Measurements from ENCODE around the gene CYP4A22.
"Not testable (repeated sequence)": the region's sequence is repeated elsewhere in the genome, so short reads cannot be mapped to it uniquely, and the experiment has no call there.

The CYP4A22 gene

GRCh38 chr1:47149162-47149561 is 11.9 kb downstream of the CYP4A22 start:
- FAIRE-seq; DNase-seq (ENCODE audit: low spot score): not testable (repeated sequence)

DNA sequence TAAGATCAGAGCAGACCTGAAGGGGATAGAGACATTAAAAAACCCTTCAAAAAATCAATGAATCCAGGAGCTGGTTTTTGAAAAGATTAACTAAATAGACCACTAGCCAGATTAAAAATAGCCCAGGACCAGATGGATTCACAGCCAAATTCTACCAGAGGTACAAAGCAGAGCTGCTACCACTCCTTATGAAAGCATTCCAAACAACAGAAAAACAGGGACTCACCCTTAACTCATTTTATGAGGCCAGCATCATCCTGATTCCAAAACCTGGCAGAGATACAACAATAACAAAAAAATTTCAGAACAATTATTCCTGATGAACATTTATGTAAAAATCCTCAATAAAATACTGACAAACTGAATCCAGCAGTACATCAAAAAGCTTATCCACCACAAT is 19.2 kb downstream of the CYP4A22 start:
- not testable (repeated sequence) for DNase-seq (ENCODE audit: low spot score); FAIRE-seq

DNA sequence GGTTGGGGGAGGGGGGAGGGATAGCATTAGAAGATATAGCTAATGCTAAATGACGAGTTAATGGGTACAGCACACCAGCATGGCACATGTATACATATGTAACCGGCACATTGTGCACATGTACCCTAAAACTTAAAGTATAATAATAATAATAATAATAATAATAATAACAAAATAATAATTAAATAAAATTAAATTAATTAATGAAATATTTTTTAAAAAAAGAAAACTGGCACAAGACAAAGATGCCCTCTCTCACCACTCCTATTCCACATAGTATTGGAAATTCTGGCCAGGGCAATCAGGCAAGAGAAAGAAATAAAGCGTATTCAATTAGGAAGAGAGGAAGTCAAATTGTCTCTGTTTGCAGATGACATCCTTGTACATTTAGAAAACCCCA is 20.7 kb downstream of the CYP4A22 start:
- not testable (repeated sequence) for FAIRE-seq; DNase-seq (ENCODE audit: low spot score)

- no peak for DNase-seq (ENCODE audit: low spot score)
- no peak for FAIRE-seq
Measured at GRCh38 chr1:47160716-47161115, 23.5 kb downstream of the CYP4A22 start.

- DNase-seq (ENCODE audit: low spot score) (no peak), FAIRE-seq (no peak)
Measured at GRCh38 chr1:47161298-47162040, 24.2 kb downstream of the CYP4A22 start.

DNA sequence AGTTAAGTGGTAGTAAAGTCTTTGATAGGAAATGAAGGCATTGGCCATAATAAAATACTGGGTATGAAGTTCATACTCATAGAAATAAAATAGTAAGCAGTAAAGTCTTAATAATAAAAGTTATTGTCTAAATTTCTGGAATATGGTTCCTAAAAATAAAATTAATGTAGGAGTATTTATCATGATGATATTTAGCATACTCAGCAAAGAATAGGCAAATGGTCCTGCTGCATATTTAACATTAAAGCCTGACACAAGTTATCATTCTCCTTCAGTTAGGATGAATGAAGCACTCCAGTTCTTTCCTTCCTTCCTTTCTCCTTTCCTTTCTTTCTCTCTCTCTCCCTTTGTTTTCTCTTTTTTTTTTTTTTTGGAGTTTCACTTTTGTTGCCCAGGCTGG is 27.3 kb downstream of the CYP4A22 start:
- DNase-seq (ENCODE audit: low spot score) (no peak), FAIRE-seq (no peak)

DNA sequence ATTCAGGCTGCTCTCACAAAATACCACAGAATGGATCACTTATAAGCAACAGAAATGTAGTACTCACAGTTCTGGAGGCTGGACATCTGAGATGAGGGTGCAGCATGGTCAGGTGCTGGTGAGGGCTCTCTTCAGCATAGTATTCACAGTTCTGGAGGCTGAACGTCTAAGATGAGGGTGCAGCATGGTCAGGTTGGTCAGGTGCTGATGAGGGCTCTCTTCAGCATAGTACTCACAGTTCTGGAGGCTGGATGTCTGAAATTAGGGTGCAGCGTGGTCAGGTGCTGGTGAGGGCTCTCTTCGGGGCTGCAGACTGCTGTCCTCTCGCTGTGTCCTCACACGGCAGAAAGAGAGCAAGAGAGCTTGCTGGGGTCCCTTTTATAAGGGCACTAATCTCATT is 35.5 kb downstream of the CYP4A22 start:
- FAIRE-seq = no peak
- no peak for DNase-seq (ENCODE audit: low spot score)

GRCh38 chr1:47174656-47175020 is 37.4 kb downstream of the CYP4A22 start:
- DNase-seq (ENCODE audit: low spot score) (no peak), FAIRE-seq (no peak)

GRCh38 chr1:47175227-47175934 is 38.1 kb downstream of the CYP4A22 start:
- FAIRE-seq = no peak
- peak; percentile 52 for DNase-seq (ENCODE audit: low spot score)

DNA sequence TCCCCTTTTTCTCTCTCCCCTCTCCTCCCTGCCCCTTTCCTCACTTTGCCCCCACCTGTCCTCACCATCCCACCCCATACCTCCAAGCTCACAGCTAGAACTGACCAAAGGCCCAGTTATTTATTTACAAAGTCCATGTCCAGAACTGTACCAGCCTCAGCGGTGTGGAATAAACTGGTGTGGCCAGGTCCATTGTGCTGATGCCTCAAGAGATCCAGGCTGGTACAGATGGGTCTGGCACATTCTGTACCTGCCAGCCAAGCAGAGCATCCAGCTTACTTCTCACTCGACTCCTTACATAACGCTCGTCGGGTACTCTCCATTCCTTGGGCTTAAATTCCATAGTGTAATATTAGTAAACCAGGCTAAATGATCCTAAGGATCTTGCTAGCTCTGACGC is 40.8 kb downstream of the CYP4A22 start:
- FAIRE-seq (no peak), DNase-seq (ENCODE audit: low spot score) (no peak)

DNA sequence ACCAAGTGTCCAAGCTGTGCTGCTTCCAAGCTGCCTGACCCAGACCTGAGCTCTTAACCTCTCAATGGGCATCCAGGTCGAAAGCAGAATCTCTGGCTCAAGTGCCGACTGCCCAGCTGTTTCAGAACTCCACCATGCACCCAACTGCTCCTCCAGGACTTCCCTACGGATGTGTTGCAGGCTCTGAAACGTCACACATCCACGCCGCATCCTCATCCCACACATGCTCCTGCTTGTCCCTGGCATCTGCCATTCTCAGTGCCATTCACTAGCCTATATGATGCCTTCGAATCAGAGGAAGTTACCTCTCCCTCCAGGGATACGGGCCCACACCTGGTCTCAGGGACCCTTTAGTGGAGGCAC is 41.4 kb downstream of the CYP4A22 start:
- no peak for FAIRE-seq

DNA sequence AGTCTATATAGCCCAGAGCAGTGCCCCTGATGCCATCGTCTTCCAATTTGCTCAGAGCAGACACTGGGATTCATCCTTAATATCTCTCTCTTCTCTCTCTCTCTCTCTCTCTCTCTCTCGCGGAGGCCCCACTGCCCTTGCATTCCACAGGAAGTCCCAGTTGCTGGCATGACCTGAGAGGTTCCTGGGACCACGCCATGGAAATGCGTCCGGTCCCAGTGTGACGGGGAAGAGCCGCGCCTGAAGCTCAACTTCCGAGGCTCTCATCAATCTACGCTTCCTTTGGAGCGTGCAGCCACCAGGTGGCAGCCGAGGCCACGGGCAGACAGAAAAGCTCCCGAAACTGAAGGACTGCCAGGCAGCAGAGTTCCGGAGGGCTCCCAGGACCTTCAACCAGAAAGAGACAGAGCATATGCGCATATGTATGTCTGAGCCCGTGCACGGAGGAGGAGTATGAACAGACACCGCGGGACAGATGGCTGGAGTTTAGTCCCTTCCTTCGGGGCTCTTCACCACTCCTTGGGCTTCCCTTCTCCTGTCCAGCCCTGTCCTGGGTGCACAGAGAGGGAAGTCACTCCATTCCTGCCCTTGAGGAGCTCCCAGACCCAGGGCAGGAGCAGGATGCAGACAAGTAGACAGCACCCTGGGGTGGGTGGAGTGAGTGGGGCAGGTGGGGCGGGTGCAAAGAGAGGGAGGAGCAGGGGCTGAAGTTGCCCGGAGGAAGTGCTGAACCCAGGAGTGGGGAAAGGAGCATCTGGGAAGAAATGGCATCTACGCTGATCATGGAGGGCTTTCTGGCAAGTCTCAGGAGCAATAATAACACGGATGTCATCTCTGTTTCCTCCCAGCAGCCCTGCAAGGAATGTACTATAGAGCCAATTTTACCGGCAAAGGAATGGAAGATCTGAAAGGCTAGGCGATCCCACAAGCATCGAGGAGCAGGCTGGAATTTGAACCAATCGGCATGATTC is 42.1 kb downstream of the CYP4A22 start:
- FAIRE-seq = peak; percentile 73

More for the DNA sequence above, 41.4 kb downstream of the CYP4A22 start:
- DNase-seq (ENCODE audit: low spot score) = no peak

DNA sequence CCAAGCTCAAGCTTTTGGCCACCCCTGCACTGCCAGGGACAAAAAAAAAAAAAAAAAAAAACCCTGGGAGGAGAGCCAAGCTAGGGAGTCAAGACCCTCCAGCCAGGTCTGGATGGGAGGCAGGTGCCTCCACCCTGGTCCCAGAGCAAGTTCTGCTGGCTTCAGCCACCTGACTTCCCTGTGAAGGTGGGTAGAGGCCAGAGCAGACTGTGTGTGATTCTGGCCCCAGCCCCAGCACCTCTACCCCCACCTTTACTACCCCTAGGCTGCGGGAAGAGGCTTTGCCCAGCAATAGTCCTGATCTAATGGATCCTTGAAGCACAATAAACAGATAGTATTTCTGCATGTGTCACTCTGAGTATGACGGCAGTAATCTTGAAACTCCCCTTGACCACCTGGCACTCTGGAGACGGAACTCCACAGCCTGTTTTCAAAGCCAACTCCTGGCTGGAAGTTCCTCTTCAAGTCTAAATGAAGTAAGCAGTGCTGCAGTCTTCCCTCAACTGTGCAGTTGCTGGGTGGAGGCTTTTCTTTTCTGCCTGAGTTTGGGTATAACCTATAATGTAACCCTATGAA is 42.8 kb downstream of the CYP4A22 start:
- DNase-seq (ENCODE audit: low spot score) (no peak), FAIRE-seq (no peak)

More for the DNA sequence above, 42.1 kb downstream of the CYP4A22 start:
- peak; percentile 92 for DNase-seq (ENCODE audit: low spot score)

GRCh38 chr1:47180603-47181094 is 43.4 kb downstream of the CYP4A22 start:
- FAIRE-seq (no peak), DNase-seq (ENCODE audit: low spot score) (peak; percentile 50)

GRCh38 chr1:47181095-47181954 is 44.1 kb downstream of the CYP4A22 start:
- FAIRE-seq (no peak), DNase-seq (ENCODE audit: low spot score) (no peak)

GRCh38 chr1:47181955-47182675 is 44.9 kb downstream of the CYP4A22 start:
- DNase-seq (ENCODE audit: low spot score) = peak; percentile 96
- FAIRE-seq = peak; percentile 98

DNA sequence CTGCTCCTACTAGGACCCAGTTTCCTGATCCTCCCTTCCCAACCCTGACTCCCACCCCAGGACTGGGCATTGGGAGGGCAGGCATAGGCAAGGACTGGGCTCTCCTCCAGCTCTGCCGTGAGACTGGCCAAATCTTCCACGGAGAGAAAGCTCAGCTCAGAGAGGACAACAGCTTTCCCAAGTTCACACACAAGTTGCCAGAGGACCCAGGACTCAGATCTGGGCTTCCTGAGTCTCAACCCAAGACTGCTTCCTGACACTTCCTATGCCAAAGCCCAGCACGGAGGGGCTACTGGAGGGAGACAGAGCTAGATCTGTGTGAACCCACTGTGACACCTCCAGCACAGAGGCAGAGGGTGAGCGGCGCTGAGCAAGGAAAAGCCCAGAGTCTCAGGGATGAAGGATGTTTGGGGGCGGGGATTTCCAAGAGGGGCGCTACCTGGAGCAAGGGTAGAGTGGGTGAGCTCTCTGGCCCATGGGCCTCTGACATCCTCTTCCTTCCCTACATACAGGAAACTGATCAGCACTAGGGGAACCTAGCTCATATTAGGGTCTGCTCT is 45.5 kb downstream of the CYP4A22 start:
- FAIRE-seq (no peak), DNase-seq (ENCODE audit: low spot score) (no peak)

GRCh38 chr1:47183308-47184089 is 46.3 kb downstream of the CYP4A22 start:
- no peak for DNase-seq (ENCODE audit: low spot score)
- peak; percentile 75 for FAIRE-seq
